ENCODE measurements around the gene PTCH1.

GRCh38 chr9:95406121-95406520 is 110.7 kb downstream of the PTCH1 start:
- no peak for TF ChIP-seq JUND (IDR thresholded peaks at IDR 0.05)
- TF ChIP-seq REST (IDR thresholded peaks at IDR 0.05), result no peak
- no peak for TF ChIP-seq CTCF (IDR thresholded peaks at IDR 0.05; ENCODE audit: low read depth, low read length, missing input control)
- no peak for TF ChIP-seq RAD21 (IDR thresholded peaks at IDR 0.05)
- no peak for TF ChIP-seq MAX (IDR thresholded peaks at IDR 0.05)
- TF ChIP-seq HNF4A (conservative IDR thresholded peaks at IDR 0.05), result no peak
- no peak for TF ChIP-seq ATF3 (IDR thresholded peaks at IDR 0.05)
- no peak for TF ChIP-seq TAF1 (conservative IDR thresholded peaks at IDR 0.05)
- no peak for TF ChIP-seq RXRA (IDR thresholded peaks at IDR 0.05)
- TF ChIP-seq EGR1 (IDR thresholded peaks at IDR 0.05; ENCODE audit: low read depth in 2 of 2), result no peak
